ENCODE measurements around the gene COLGALT1.
"Not testable (repeated sequence)": the region's sequence is repeated elsewhere in the genome, so short reads cannot be mapped to it uniquely, and the experiment has no call there.

The COLGALT1 gene

GRCh38 chr19:17515408-17516149 is 39.9 kb upstream of the COLGALT1 start:
- no peak overlapping the region for H3K4me3 ChIP-seq (replicated peaks; ENCODE audit: low read depth, low read length)
- no peak for TF ChIP-seq CTCF (IDR thresholded peaks at IDR 0.05; ENCODE audit: low read depth, low read length, missing control alignments)
- DNase-seq (ENCODE audit: extremely low read depth, low read depth) = no peak

- H3K4me3 ChIP-seq (replicated peaks; ENCODE audit: low read depth, low read length) = no peak overlapping the region
- TF ChIP-seq CTCF (IDR thresholded peaks at IDR 0.05; ENCODE audit: low read depth, low read length, missing control alignments) = no peak
- no peak for DNase-seq (ENCODE audit: extremely low read depth, low read depth)
Measured at GRCh38 chr19:17517898-17518297, 37.6 kb upstream of the COLGALT1 start.

- H3K4me3 ChIP-seq (replicated peaks; ENCODE audit: low read depth, low read length); DNase-seq (ENCODE audit: extremely low read depth, low read depth): not testable (repeated sequence)
Measured at GRCh38 chr19:17518654-17519053, 36.8 kb upstream of the COLGALT1 start.

GRCh38 chr19:17519967-17520366 is 35.5 kb upstream of the COLGALT1 start:
- no peak for DNase-seq (ENCODE audit: extremely low read depth, low read depth)
- no peak for TF ChIP-seq CTCF (IDR thresholded peaks at IDR 0.05; ENCODE audit: low read depth, low read length, missing control alignments)
- no peak overlapping the region for H3K4me3 ChIP-seq (replicated peaks; ENCODE audit: low read depth, low read length)

GRCh38 chr19:17520865-17521264 is 34.6 kb upstream of the COLGALT1 start:
- DNase-seq (ENCODE audit: extremely low read depth, low read depth) = no peak
- H3K4me3 ChIP-seq (replicated peaks; ENCODE audit: low read depth, low read length) = no peak overlapping the region
- no peak for TF ChIP-seq CTCF (IDR thresholded peaks at IDR 0.05; ENCODE audit: low read depth, low read length, missing control alignments)

GRCh38 chr19:17522988-17523872 is 32.2 kb upstream of the COLGALT1 start:
- H3K4me3 ChIP-seq (replicated peaks; ENCODE audit: low read depth, low read length) = no peak overlapping the region
- TF ChIP-seq CTCF (IDR thresholded peaks at IDR 0.05; ENCODE audit: low read depth, low read length, missing control alignments) = no peak
- DNase-seq (ENCODE audit: extremely low read depth, low read depth) = no peak

GRCh38 chr19:17524651-17525050 is 30.8 kb upstream of the COLGALT1 start:
- no peak for TF ChIP-seq CTCF (IDR thresholded peaks at IDR 0.05; ENCODE audit: low read depth, low read length, missing control alignments)
- no peak for DNase-seq (ENCODE audit: extremely low read depth, low read depth)
- no peak overlapping the region for H3K4me3 ChIP-seq (replicated peaks; ENCODE audit: low read depth, low read length)
